Colonic mucosa (tissue), 4 donors: ENCODE data around the gene DCDC2. TPM values are rescaled to one million over a fixed set of nuclear protein-coding genes. Genes with fewer than 3 reads are reported as not detected.
"Not testable (repeated sequence)": the region's sequence is repeated elsewhere in the genome, so short reads cannot be mapped to it uniquely, and the experiment has no call there.

Source experiments
- DNase-seq: peaks from one replicate; pipeline ENCODE4 v3.0.0-alpha.2; 2020
- H3K27ac ChIP-seq: fragments of 200-600 bp; one replicate; pipeline ENCODE4 v1.8.0; 2021
- H3K27me3 ChIP-seq: fragments of 200-600 bp; one replicate; pipeline ENCODE4 v1.8.0; 2021
- H3K36me3 ChIP-seq: fragments of 200-600 bp; one replicate; pipeline ENCODE4 v1.8.0; 2021
- H3K4me1 ChIP-seq: fragments of 200-600 bp; one replicate; pipeline ENCODE4 v1.8.0; 2021; ENCODE audit warnings: mild to moderate bottlenecking
- H3K4me3 ChIP-seq: fragments of 200-600 bp; one replicate; pipeline ENCODE4 v1.8.0; 2021
- H3K9ac ChIP-seq, 2 donors: one replicate each; pipeline ENCODE4 v1.7.0; 2013; ENCODE audit warnings: control low read depth in 2 of 2, low read depth in 2 of 2, low read length in 2 of 2
- H3K9me3 ChIP-seq: fragments of 200-600 bp; one replicate; pipeline ENCODE4 v1.8.0; 2021
- intact Hi-C: fragments of 100-400 bp; cut with DNase I; formaldehyde crosslinking; loops from one replicate; pipeline ENCODE4 v1.14.1; 2022
- total RNA-seq, 2 donors: library from RNA; stranded (reverse); fragmentation: NEBNext Ultra II Directional in 1 of 2; extraction: Animal tissue kit (Norgen Biotek cat#: 25700) in 1 of 2; gene quantifications; one replicate each; pipeline ENCODE4 v1.2.1, GENCODE V29; 2021
- TF ChIP-seq, protein P1 (sequence below): fragments of 200-600 bp; IDR thresholded peaks from one replicate; pipeline ENCODE4 v1.8.0; 2022; ENCODE audit warnings: antibody characterized with exemption, mild to moderate bottlenecking
- donor health status: healthy.
- donor health status: DM: no; HTN: no; CAD: no.
- donor health status: DM: no; HTN: no; CAD: no.

Gene DCDC2
- total RNA-seq, 2 donors from 2014 or later, result 3.3 to 9.4 TPM

- Histone ChIP-seq H3K4me1 (no peaks in the 10 kb centered on the region), H3K4me3 (no peak overlapping the region), H3K9ac (no peak overlapping the region), H3K27me3 (no peaks in the 10 kb centered on the region), H3K9me3 (no peaks in the 10 kb centered on the region), H3K27ac (no peak overlapping the region), H3K36me3 (no peaks in the 10 kb centered on the region)
- no peak for DNase-seq
- intact Hi-C loops, result no loop called here
- TF ChIP-seq, protein P1, sequence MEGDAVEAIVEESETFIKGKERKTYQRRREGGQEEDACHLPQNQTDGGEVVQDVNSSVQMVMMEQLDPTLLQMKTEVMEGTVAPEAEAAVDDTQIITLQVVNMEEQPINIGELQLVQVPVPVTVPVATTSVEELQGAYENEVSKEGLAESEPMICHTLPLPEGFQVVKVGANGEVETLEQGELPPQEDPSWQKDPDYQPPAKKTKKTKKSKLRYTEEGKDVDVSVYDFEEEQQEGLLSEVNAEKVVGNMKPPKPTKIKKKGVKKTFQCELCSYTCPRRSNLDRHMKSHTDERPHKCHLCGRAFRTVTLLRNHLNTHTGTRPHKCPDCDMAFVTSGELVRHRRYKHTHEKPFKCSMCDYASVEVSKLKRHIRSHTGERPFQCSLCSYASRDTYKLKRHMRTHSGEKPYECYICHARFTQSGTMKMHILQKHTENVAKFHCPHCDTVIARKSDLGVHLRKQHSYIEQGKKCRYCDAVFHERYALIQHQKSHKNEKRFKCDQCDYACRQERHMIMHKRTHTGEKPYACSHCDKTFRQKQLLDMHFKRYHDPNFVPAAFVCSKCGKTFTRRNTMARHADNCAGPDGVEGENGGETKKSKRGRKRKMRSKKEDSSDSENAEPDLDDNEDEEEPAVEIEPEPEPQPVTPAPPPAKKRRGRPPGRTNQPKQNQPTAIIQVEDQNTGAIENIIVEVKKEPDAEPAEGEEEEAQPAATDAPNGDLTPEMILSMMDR, result no peak
Observed at GRCh38 chr6:24240943-24241342, 116.9 kb downstream of the DCDC2 start.

- no peak overlapping the region for H3K27ac ChIP-seq
Observed at GRCh38 chr6:24240380-24240928, 117.4 kb downstream of the DCDC2 start.

GRCh38 chr6:24238700-24239099 lies 119.2 kb downstream of the DCDC2 start:
- no peaks in the 10 kb centered on the region for H3K9me3 ChIP-seq
- TF ChIP-seq, protein P1, result no peak
- DNase-seq, result no peak
- H3K4me3 ChIP-seq, result no peak overlapping the region
- no peaks in the 10 kb centered on the region for H3K36me3 ChIP-seq
- no peaks in the 10 kb centered on the region for H3K4me1 ChIP-seq
- no peaks in the 10 kb centered on the region for H3K27me3 ChIP-seq
- intact Hi-C loops, result no loop called here
- no peak overlapping the region for H3K27ac ChIP-seq
- H3K9ac ChIP-seq, result no peak overlapping the region

More at GRCh38 chr6:24240380-24240928, 117.4 kb downstream of the DCDC2 start:
- H3K4me1 ChIP-seq, result no peaks in the 10 kb centered on the region
- no peaks in the 10 kb centered on the region for H3K36me3 ChIP-seq
- no peak overlapping the region for H3K9ac ChIP-seq
- TF ChIP-seq, protein P1, result no peak
- H3K27me3 ChIP-seq, result no peaks in the 10 kb centered on the region
- DNase-seq, result no peak
- H3K9me3 ChIP-seq, result no peaks in the 10 kb centered on the region
- H3K4me3 ChIP-seq, result no peak overlapping the region
- intact Hi-C loops, result no loop called here

GRCh38 chr6:24236779-24237178 lies 121.1 kb downstream of the DCDC2 start:
- H3K9me3 ChIP-seq, intact Hi-C loops, H3K27me3 ChIP-seq, H3K27ac ChIP-seq, H3K9ac ChIP-seq, H3K4me3 ChIP-seq, H3K36me3 ChIP-seq, H3K4me1 ChIP-seq, DNase-seq: not testable (repeated sequence)

DNA sequence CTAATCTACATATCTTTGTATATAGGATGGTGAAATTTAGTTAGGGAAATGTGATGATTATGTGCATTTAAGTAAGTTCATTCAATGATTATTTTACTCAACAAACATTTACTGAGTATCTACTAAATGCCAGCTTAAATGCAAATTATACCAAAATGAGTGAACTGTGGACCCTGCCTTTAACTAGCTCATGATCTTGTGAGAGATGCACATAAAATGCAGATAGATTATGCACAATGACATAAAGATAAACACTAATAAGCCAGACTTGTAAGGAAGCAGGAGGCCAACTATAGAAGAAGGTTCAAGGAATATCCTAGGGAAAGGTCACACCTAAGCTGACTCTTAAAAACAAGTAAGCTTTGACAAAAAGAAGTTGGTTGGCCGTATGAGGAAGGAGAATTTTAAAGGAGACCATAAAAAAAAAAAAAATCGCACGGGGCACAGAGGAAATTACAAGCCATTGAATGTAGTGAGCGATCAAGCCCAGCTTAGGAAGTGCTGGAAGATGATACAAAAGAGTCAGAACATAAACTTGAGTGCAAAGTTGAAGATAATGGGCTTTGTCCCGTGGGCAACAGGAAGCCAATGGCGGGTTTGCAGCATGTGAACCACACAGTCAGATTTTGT lies 123.9 kb downstream of the DCDC2 start:
- no peak overlapping the region for H3K4me3 ChIP-seq
- TF ChIP-seq, protein P1, result no peak
- intact Hi-C loops, result no loop called here
- no peaks in the 10 kb centered on the region for H3K36me3 ChIP-seq
- no peak for DNase-seq
- no peaks in the 10 kb centered on the region for H3K4me1 ChIP-seq
- no peak overlapping the region for H3K27ac ChIP-seq
- no peaks in the 10 kb centered on the region for H3K9me3 ChIP-seq
- H3K9ac ChIP-seq, result no peak overlapping the region
- H3K27me3 ChIP-seq, result no peaks in the 10 kb centered on the region

GRCh38 chr6:24231438-24231977 lies 126.4 kb downstream of the DCDC2 start:
- no peak overlapping the region for H3K9ac ChIP-seq
- no peaks in the 10 kb centered on the region for H3K4me1 ChIP-seq
- H3K9me3 ChIP-seq, result no peaks in the 10 kb centered on the region
- H3K4me3 ChIP-seq, result no peak overlapping the region
- intact Hi-C loops, result no loop called here
- DNase-seq, result no peak
- no peak overlapping the region for H3K27ac ChIP-seq
- H3K27me3 ChIP-seq, result no peaks in the 10 kb centered on the region
- TF ChIP-seq, protein P1, result no peak
- no peaks in the 10 kb centered on the region for H3K36me3 ChIP-seq
